ENCODE data around the gene JPH4.
"Not testable (repeated sequence)": the region's sequence is repeated elsewhere in the genome, so short reads cannot be mapped to it uniquely, and the experiment has no call there.

The JPH4 gene

DNA sequence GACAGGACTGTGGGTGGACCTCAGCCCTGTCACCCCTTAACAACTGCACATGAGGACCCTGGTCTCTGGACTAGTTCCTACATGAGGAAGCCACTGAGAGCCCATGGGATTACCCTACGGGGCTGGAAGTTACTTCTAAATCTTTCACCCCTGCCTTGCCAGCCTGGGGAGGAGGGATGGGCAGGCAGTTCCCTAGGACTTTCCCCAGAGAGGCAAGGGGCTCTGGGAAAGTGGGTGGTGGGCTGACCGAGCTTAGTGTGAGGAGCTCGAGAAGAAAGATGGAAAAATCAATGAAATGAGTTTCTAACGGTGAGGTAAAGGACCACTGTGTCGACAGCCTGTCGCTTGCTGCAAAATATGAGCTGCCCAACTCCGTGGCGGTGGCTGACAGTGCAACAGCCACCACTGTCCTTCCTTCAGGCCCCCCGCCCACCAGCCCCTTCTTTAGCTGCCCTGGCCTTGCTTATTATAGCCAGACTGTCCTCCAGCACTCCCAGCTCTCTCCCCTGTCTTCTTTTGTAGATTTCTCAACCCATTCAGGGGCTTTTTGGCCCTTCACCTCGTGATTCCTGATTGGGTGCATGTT, 32.0 kb downstream of the JPH4 start:
- DNase-seq (ENCODE audit: low spot score) = no peak

- DNase-seq (ENCODE audit: low spot score) = no peak
Observed at GRCh38 chr14:23545740-23546365, 32.7 kb downstream of the JPH4 start.

GRCh38 chr14:23544511-23545447, 33.8 kb downstream of the JPH4 start:
- peak; percentile 65 for DNase-seq (ENCODE audit: low spot score)

DNA sequence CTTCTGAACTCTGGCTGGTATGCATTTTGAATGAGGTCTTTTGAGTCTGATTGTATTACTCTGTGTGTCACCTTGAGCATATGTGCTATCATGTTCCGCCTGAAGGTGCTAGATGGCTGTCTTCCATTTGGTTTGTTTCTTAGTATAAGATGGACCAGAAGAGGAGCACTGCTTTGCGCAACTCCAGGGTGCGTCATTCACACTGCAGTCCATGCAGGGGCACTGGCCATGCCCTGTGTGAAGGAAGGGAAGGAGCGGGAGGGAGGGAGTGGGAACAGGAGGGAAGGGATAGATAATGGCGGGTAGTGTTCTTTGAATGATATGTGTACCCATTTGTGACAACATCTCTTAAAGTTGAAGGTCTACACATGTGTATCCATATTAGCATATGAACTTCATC, 35.2 kb downstream of the JPH4 start:
- DNase-seq (ENCODE audit: low spot score) = no peak

DNA sequence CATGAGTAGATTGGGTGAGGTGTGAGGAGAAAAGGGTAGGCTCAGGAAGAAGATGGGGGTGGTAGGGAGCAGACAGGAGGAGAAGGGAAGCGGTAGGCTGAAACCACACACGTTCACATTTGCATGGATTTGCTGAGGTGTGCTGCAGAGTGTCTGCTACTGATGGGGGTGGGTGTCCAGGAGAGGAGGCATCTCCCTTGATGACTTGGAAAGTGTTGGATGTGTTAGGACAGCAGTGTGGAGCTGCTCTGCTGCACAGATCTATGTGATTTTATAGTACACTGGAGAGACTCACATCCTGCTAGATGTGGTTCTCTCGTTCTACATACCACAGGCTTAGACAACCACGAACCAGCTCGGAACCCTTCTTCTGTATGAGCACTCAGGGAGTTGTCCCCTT, 36.3 kb downstream of the JPH4 start:
- no peak for DNase-seq (ENCODE audit: low spot score)

- DNase-seq (ENCODE audit: low spot score) = no peak
Observed at GRCh38 chr14:23540141-23540469, 38.5 kb downstream of the JPH4 start.

DNA sequence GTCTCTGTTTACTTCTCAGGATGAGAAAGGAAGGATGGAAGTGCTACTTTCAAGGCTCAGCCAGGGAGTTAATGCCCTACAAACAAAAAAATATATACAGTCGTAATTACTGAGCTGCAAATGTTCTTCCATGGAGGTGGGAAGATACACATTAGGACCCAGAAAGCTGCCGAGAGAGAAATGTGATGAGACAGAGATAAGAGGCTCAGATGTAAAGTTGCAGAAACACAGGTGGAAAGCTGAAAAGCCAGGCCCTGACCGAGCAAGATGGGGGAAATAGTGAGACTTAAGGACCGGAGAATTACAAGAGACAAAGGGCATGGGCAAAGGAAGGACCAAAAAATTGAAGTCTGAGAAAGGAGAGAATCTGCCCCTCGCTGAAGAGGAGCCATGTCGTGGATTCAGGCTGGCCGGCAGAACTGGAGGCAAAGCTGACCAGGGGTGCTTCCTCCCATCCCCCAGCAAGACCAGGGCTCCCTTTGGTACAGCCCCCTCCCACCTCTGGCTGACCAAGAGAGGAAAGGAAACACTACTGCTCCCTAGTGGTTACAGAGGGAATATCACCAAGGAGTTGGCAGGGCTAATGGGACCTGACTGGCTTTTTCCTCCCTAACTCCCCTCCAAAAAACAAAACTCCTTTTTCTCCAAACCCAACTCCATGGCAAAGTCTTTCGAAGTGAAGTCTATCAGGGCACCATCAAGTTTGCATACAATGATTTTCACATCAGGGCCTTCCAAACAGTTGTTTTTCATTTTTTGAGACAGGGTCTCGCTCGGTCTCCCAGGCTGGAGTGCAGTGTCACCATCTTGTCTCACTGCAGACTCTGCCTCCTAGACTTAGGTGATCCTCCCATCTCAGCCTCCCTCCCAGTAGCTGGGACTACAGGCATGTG, 39.1 kb downstream of the JPH4 start:
- peak; percentile 80 for DNase-seq (ENCODE audit: low spot score)

DNA sequence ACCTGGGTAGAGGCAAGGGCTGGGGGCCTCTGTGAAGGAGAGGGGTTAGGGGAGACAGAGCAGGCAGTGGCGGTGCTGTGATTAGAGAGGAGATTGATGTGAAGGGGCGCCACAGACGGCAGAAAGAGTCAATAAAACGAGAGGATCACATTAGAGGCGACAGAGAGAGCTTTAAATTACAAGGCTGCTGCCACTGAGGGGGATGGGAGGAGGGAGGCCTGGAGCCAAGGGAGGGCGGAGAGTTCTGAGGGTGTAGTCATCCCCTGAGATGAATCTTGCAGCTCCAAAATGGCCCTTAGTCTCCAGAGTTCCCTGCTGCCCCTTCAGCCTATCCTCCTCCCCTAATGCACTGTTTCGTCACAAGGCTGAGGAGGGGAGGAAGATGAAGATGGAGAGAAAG, 39.8 kb downstream of the JPH4 start:
- DNase-seq (ENCODE audit: low spot score) = peak; percentile 68

DNA sequence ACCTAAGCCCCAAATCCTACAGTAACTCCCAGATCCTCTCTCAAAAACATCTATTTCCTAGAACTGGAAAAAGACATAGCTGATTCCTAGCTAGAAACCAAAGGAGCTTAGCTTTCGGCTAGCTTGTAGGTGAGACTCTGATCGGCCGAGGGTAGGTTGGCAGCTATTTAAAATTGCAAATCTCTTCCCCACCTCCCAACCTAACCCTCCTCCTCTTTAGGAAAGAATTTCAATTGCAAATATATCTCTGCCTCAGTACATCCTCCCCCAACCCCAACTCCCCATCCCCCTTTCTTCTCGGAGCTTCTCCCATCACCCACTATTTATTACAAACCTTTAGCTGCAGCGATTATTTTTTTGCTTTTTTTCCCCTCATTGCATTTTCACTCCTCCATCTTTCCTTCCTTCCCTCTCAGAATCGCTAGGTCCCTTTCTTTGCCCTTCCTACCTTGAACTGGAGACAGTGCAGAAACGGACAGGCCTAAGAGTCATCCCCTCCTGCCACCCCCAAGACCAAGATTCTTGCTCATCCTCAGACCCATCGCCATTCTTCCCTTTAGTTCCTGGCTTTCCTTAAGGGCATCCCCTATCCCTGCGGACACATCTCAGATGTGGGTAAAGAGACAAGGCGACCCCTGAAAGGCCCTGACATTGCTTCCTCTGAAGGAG, 40.4 kb downstream of the JPH4 start:
- no peak for DNase-seq (ENCODE audit: low spot score)

DNA sequence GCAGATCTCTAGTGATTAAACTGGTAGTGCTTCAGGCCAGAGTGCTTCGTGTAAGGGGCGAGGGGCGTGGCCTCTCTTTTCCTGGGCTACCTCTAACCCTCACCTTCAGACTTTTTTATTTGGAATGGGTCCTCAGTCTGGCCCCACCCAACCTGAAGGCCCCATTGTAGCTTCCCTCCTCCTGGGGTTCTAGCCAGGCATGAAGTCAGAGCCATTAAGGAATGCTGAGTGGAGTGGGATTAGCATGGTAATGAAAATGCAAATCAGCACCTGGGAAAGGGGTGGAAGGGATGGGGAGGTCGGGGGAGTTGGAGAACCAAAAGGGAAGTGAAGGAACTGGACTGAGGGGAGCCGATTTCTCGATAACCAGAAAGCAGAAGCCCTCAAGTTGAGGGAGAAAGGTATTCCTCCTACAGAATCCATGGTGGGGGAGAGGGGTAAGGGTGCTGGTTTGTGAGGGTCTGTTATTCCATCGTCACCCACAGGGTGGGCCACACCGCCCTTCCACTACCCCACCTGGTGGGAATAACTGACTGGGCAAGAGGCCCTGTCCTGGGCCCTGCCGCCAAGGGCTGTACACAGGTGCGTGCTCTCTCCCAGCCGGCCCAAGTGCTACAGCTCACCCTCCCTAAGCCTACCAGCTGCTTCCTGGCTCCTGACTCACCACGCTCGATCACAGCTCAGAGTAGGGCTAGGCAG, 41.1 kb downstream of the JPH4 start:
- peak; percentile 53 for DNase-seq (ENCODE audit: low spot score)

- DNase-seq (ENCODE audit: low spot score) = not testable (repeated sequence)
Observed at GRCh38 chr14:23536906-23537305, 41.7 kb downstream of the JPH4 start.

- no peak for DNase-seq (ENCODE audit: low spot score)
Observed at GRCh38 chr14:23536494-23536893, 42.1 kb downstream of the JPH4 start.

DNA sequence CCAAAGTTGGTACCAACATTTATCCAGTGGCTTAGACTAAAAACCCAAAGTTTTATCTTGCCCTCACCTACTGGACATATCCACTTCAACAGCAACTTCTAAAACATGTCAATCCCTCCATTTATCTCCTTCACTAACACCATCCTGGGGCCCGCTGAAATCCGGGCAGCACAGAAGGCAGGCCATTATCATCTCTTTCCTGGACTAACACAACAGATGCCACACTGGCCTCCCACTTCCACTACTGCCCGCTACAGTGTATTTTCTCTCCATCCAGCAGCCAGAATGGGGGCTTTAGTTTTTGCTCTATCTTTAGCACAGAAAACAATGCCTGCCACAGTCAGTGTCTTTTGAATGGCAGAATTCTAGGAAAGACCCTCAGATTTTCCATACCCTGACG, 42.6 kb downstream of the JPH4 start:
- DNase-seq (ENCODE audit: low spot score) = no peak

DNA sequence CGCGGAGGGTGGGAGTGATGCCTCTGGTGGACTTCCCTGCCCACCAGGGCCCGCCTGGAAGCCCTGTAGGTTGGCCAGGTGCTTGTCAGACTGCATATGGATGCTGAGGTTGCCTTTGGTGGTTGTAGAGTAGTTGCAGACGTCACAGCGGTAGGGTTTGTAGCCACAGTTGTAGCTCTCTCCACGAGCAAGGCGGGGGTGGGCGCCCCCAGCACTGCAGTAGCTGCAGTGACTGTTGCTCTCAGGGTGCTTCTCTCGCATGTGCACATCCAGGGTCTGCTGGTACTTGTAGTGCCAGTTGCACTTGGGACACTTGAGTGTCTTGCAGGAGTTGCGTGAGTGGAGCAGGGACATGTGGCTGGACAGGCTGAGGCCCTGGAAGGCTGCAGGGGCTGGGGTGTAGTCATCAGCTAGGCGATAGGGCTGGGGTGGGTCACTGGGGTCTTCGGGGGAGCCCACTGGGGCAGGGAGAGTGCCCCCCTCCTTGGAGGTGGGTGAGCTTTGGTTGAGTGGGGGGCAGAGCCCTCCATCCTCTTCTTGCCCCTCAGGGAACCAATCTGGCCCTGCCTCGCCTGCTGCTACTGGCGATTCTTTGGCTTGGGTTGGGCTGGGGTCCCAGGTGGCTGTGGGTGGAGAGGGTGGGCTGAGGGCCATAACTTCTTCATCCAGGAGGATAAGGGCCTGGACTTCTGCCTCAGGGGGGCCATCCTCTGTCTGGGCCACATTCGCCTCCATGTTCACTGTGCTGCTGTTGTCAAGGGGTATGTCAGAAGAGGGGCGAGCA, 44.7 kb downstream of the JPH4 start:
- no peak for DNase-seq (ENCODE audit: low spot score)

- no peak for DNase-seq (ENCODE audit: low spot score)
Observed at GRCh38 chr14:23532658-23533057, 45.9 kb downstream of the JPH4 start.

DNA sequence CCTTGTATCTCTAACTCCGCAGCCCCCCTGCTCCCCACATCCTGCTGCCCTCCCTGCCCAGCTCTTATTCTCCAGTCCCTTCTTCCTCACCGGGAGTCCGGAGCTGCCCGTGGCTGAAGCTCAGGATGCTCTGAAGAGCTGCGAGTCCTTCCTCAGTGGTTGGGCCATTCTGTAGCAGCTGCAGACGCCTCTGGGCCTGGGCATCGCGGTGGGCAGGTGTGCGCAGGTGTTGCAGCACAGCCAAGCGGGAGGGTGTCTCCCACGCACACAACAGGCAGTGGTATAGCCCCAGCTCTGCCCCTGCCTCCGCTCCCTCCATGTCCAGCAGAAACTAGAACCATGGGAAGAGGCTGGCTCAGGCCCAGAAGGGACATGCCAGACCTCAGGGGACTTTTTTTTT, 47.2 kb downstream of the JPH4 start:
- no peak for DNase-seq (ENCODE audit: low spot score)

GRCh38 chr14:23530375-23531055, 48.1 kb downstream of the JPH4 start:
- DNase-seq (ENCODE audit: low spot score) = no peak

GRCh38 chr14:23529016-23529415, 49.6 kb downstream of the JPH4 start:
- no peak for DNase-seq (ENCODE audit: low spot score)

DNA sequence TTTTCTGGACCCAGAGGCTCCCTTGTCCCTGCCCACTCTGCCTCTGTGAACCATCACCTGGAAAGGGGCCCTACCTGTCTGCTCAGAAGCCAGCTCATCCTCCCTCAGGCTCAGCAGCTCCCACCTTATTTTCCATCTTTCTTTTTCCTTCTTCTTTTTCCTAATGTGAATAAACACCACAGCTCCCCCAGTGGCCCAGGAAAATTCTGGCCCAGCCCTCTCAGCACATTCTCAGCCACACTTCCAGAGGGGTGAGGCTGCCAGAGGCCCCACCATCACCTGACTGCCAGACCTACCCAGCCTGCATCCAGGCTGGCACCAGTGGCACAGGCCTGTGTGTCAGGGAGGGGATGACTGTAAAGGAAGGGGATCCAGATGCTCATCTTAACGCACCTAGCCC, 50.0 kb downstream of the JPH4 start:
- DNase-seq (ENCODE audit: low spot score) = no peak

GRCh38 chr14:23525611-23526010, 53.0 kb downstream of the JPH4 start:
- no peak for DNase-seq (ENCODE audit: low spot score)

Measured in Ammon's horn (tissue), 1 donor.